ENCODE results near the gene BAG5.

DNA sequence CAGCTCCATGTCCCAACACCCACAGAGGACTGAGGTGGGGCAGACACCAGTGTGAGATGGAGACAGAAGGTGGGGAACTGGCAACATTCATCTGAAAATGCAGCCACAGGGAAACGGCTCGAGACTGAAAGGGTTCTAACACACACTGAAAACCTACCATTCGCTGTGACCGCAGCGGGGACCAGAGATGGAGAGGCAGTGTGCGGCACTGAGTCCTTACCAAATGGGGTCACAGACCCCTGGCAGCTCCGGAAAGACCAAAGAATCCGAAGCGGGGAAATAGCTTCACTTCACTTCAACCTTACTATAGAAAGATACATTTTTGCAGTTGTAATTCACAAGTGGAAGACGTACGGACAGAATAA is 9.6 kb downstream of the BAG5 start:
- no peak for TF ChIP-seq POLR2AphosphoS5 (IDR thresholded peaks at IDR 0.05; ENCODE audit: low read depth, low read length)
- no peak for TF ChIP-seq POLR2A (IDR thresholded peaks at IDR 0.05; ENCODE audit: low read depth, low read length)
